GM10266 (cell line): ENCODE data around the gene ZNF74.

Experiments
- DNase-seq: peaks from one replicate; pipeline ENCODE4 v3.0.0; 2012; ENCODE audit errors: extremely low spot score
- CTCF ChIP-seq: IDR thresholded peaks from 2 replicates; pipeline ENCODE4 v1.5.1; 2012; ENCODE audit warnings: mild to moderate bottlenecking, low read depth; ENCODE audit not compliant: control insufficient read depth, insufficient read depth; ENCODE audit errors: missing control alignments

The ZNF74 gene

DNA sequence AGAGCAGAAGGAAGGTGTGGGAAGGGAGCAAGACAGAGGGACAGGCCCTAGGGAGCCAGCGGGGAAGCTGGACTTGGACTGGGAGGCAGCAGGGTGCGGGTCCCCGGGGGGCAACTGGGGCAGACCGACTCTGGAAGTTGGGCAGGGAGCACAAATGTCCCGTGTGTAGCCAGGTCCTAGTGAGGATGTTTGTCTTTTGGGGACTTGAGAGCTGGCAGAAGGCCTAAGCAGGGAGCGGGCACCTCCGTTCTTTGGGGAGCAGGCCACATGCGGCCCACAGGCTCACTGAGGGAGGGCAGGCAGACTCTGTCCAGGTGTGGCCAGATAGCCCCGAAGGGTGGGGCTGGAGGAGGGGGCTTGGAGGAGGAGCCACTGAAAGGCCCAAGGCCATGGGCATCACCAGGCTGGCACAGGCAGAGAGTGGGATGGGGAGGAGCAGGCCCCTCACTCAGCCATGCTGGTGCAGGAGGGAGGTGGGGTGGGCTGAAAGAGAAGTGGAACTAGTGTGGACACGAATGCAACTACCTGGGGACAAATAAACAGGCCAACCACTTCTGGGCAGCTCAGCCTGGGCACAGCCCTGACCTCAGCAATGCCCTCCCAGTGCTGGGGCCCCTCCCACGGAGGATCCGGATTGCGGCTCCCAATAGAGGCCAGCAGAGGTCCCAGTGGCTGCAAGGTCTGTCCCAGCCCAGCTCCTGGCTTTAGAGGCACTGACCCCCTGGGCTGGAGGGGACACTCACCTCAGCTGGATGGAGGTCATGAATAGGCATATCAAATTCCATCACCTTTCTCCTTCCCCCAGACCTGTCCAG is 44.9 kb downstream of the ZNF74 start:
- no peak for TF ChIP-seq CTCF
- no peak for DNase-seq

DNA sequence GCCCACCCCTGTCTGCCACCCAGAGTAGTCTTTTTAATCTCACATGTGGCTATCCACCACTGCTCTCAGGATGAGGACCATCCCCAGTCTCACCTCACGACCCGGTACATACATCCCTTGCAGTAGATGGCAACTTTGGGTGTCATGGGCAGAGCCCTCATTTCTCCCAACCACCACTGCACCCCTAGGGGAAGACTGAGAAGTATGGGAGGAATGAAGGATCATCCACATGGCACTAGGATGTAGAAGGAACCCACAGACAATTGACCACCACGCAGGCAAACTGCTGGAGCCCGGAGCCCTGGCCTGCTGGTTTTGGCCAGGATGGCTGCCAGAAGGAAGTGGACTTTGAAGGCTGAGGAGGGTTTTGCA is 45.6 kb downstream of the ZNF74 start:
- TF ChIP-seq CTCF = no peak
- DNase-seq = no peak

- no peak for TF ChIP-seq CTCF
- DNase-seq = no peak
These were observed 46.1 kb downstream of the ZNF74 start for GRCh38 chr22:20439928-20440575.

DNA sequence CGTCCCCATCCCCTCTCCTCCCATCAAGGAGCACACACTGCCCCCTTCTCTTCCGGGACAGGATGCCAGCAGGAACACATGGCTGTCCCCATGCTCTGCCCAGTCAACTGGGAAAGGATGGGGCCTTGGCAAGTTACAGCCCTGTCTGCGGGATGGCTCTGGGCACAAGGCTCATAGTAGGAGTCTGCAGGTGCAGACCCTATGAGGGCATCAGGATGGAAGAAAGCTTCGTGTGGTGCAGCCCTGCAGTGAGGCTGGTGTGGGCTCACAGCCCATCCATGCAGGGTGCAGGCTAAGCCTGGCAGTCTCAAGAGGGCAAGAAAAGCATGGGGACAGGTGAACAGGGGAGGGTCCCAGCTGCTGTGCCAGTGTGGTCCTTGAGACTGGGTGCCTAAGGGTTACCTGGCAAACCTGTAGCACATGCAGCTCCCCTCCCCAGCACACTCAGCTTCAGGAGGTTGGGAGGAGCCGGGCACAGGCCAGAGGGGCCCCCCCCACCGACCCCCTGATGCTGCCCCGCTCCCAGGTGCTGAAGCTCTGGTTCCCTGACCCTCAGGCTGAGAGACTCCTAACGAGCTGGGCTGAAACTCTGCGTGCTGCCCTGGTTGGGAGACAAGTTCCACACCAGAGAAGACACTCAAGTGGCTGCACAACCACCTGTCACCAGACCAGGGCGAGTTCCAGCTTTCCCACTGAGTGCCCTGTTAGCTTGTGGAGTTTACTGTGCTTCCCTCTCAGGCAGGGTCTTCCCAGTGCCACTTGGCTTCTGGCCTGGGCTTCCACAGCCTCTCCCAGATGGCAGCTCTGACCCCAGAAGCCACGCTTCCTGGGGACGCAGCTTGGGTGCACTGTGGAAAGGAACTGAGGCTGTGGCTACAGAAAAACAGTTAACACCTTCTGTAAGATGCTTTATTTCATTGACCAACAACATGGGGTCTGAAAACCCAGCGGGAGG is 47.0 kb downstream of the ZNF74 start:
- DNase-seq = no peak
- no peak for TF ChIP-seq CTCF

DNA sequence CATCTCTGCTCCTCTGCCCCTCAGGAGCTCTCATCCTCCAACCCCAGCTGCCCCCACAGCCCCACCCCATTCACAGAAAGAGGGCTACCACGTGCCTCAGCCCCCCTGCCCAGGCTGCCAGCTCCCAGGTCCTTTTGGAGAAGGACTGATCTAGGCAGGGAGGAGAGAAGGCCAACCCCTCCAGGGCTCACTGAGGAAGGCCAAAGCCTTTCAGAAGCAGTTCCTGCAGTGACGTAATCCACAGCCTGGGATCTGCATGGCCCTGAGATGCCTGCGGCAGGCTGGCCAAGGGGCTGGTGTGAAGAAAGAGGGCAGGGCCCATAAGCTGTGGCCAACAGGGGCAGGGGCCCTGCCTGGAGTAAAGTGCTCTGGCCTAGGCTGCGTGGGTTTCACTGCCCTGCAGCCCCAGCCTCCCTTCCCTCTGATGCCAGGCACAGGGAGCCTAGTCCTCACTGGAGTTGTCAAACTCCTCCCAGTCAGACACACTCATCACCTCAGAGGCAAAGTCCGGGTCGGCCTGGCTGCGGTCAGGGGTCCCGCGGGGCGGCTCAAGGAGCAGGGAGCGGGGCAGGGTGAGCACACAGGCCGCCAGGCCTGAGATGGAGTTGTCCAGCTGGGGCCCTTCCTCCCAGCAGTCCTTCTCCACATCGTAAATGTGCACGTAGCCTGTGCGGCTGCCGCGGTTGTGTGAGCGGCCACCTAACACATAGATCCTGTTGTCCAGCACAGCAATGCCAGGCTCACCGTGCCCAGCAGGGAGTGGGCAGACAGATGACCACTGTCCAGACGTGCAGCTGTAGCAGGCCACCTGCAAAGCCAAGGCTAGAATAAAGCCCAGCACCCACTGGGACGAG is 47.9 kb downstream of the ZNF74 start:
- no peak for TF ChIP-seq CTCF
- no peak for DNase-seq

DNA sequence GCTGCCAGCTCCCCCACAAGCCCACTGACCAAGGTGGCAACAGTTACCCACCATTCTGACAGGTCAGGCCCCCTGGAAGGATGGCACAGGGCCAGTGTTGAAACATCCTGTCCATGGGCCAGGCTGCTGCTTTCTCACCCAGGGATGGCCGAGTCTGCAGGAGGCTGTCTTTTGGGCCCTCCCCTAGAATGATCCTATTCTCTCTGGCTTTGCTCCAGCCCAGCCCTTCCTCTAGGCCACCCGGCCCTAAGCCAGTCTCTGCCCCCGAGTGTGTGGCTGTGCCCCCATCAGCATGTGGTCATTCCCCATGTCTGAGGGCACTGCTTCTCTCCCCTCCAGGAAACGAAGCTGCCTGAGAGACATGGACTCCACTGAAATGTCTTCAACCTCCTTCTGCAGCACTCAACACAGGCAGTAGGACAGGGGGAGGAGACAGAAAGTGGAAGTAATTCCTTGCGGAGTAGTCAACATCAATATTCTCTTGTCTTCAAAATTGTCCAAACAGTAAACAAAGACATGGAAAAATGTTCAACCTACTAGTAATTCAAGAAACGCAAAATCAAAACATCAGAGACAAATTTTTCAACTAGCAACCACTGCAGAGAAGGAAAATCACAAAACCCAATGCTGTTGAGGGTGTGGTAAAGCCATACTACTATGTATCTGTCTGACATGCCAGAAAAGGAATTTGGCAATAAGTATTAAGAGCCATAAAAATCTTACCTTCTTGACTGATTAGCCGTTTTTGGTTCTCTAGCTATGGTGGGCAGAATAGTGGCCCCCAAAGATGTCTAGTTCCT is 48.7 kb downstream of the ZNF74 start:
- no peak for DNase-seq
- no peak for TF ChIP-seq CTCF
